Tibial nerve (tissue), 4 donors: Measurements from ENCODE around the gene RUNX1. TPM values are rescaled to one million over a fixed set of nuclear protein-coding genes. Genes with fewer than 3 reads are reported as not detected.
A peak's percentile ranks its signal among the peaks of the same experiment; 100 is the strongest.

Source experiments
- DNase-seq, 2 donors: peaks; one replicate each; pipeline ENCODE4 v3.0.0-alpha.2; 2019; ENCODE audit warnings: low spot score in 2 of 2
- H3K27ac ChIP-seq, 4 donors: fragments of 200-600 bp; sonication (generic) in 3 of 4; one replicate each; pipeline ENCODE4 v1.5.1; 2017 to 2019; ENCODE audit warnings: mild to moderate bottlenecking in 1 of 4
- H3K27me3 ChIP-seq, 2 donors: fragments of 200-600 bp; sonication (generic) in 1 of 2; one replicate each; pipeline versions ENCODE4 v1.5.1 to v1.6.0; 2017 to 2019
- H3K36me3 ChIP-seq, 3 donors: fragments of 200-600 bp; sonication (generic); one replicate each; pipeline ENCODE4 v1.5.1; 2018 to 2019
- H3K4me1 ChIP-seq, 4 donors: fragments of 200-600 bp; sonication (generic) in 3 of 4; one replicate each; pipeline ENCODE4 v1.5.1; 2017 to 2019
- H3K4me3 ChIP-seq, 4 donors: fragments of 200-600 bp; sonication (generic) in 3 of 4; one replicate each; pipeline ENCODE4 v1.5.1; 2017 to 2019; ENCODE audit warnings: mild to moderate bottlenecking in 1 of 4, moderate library complexity in 1 of 4
- H3K9me3 ChIP-seq, 4 donors: fragments of 200-600 bp; sonication (generic) in 3 of 4; one replicate each; pipeline ENCODE4 v1.5.1; 2017 to 2019
- EP300 ChIP-seq, 2 donors: sonication (generic); formaldehyde crosslinking; IDR thresholded peaks; one replicate each; pipeline ENCODE4 v1.6.1; 2017; ENCODE audit warnings: antibody characterized with exemption in 2 of 2, mild to moderate bottlenecking in 1 of 2
- POLR2A ChIP-seq, 2 donors: fragments of 450-650 bp; IDR thresholded peaks; one replicate each; pipeline ENCODE4 v1.6.1; 2017; ENCODE audit warnings: antibody characterized with exemption in 2 of 2, mild to moderate bottlenecking in 2 of 2, moderate library complexity in 2 of 2
- WGBS, 2 donors: methylation state at CpG; one replicate each; pipeline ENCODE4 v1.1.5; 2018; 5-methylcytosine and 5-hydroxymethylcytosine counted together
- total RNA-seq, 4 donors: library from RNA; depleted of rRNA; stranded (reverse); fragments of >200 nt; gene quantifications; one replicate each; pipeline ENCODE4 v1.1.0, GENCODE V29; 2016
- TF ChIP-seq, protein P1 (sequence below), 5 experiments: fragments of 200-600 bp in 3 of 5; fragments of 450-650 bp in 2 of 5; sonication (generic) in 3 of 5; IDR thresholded peaks; one replicate each; pipeline ENCODE4 v1.5.1; 2016 to 2019; ENCODE audit warnings: antibody characterized with exemption in 5 of 5, mild to moderate bottlenecking in 3 of 5, moderate library complexity in 2 of 5

RUNX1 gene
- total RNA-seq, 4 donors from 2014 or later = 23.6 to 36.9 (median 26.3) TPM

GRCh38 chr21:34878940-34879339, 170.2 kb downstream of the RUNX1 start:
- Histone ChIP-seq H3K36me3 (peaks cover 0 to 31% (median 0%) of the 10 kb centered on the region in 3 donors), H3K4me3 (no peak overlapping the region), H3K9me3 (no peaks in the 10 kb centered on the region), H3K27me3 (no peaks in the 10 kb centered on the region), H3K27ac (peak overlapping the region in 2 of 4 donors; percentile 37 to 39), H3K4me1 (peaks cover 0 to 62% (median 4%) of the 10 kb centered on the region in 4 donors)
- DNase-seq = no peak
- TF ChIP-seq, protein P1, sequence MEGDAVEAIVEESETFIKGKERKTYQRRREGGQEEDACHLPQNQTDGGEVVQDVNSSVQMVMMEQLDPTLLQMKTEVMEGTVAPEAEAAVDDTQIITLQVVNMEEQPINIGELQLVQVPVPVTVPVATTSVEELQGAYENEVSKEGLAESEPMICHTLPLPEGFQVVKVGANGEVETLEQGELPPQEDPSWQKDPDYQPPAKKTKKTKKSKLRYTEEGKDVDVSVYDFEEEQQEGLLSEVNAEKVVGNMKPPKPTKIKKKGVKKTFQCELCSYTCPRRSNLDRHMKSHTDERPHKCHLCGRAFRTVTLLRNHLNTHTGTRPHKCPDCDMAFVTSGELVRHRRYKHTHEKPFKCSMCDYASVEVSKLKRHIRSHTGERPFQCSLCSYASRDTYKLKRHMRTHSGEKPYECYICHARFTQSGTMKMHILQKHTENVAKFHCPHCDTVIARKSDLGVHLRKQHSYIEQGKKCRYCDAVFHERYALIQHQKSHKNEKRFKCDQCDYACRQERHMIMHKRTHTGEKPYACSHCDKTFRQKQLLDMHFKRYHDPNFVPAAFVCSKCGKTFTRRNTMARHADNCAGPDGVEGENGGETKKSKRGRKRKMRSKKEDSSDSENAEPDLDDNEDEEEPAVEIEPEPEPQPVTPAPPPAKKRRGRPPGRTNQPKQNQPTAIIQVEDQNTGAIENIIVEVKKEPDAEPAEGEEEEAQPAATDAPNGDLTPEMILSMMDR (IDR thresholded peaks at IDR 0.05) = no peak
- TF ChIP-seq POLR2A (IDR thresholded peaks at IDR 0.05) = no peak
- WGBS, 2 donors = 69 to 70% methylated on average over 2 of the region's 2 CpGs

GRCh38 chr21:34878501-34878900, 170.6 kb downstream of the RUNX1 start:
- Histone ChIP-seq H3K27me3 (no peaks in the 10 kb centered on the region), H3K4me3 (no peak overlapping the region), H3K9me3 (no peaks in the 10 kb centered on the region), H3K4me1 (peaks cover 0 to 63% (median 4%) of the 10 kb centered on the region in 4 donors), H3K36me3 (peaks cover 0 to 35% (median 0%) of the 10 kb centered on the region in 3 donors), H3K27ac (peak overlapping the region in 2 of 4 donors; percentile 37 to 39)
- TF ChIP-seq EP300 (IDR thresholded peaks at IDR 0.05) (no peak), POLR2A (IDR thresholded peaks at IDR 0.05) (no peak)
- TF ChIP-seq, protein P1 (IDR thresholded peaks at IDR 0.05) = no peak
- WGBS, 2 donors = 69 to 84% methylated on average over 3 of the region's 3 CpGs
- no peak for DNase-seq

DNA sequence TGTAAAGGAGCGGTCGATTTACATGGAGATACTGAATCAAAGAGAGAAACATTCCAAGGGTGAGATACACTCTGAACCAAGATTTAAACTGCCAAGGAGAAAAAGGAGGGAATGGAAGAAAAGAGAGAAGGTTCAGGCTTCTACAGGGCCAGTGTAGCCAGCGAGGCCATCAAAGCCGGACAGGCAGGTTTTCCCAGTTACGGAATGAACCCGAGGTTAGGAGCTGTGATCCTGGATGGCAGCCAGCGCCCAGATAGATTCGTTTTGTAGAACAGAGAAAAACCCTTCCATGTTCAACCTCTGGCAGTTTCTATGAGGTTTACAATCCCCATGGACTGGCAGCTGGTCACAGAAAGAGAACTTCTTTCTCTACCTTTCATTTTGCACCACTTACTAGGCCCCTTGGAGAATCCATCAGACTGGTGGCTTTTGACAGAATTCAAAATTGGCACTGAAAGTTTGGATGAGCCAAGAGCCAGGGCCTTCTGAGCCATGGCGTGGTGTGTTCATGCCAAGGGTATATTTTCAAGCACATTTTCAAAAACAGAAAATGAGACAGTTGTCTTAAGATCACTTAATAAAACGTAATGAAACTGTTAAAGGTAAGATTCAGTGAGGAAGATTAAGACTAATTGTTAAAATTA, 171.5 kb downstream of the RUNX1 start:
- WGBS, 2 donors = 76 to 80% methylated on average over 10 of the region's 10 CpGs
- TF ChIP-seq POLR2A (IDR thresholded peaks at IDR 0.05) = no peak
- TF ChIP-seq, protein P1 (IDR thresholded peaks at IDR 0.05) = no peak
- TF ChIP-seq EP300 (IDR thresholded peaks at IDR 0.05) = no peak
- H3K4me3 ChIP-seq = no peak overlapping the region

GRCh38 chr21:34875830-34876229, 173.3 kb downstream of the RUNX1 start:
- Histone ChIP-seq H3K27me3 (no peaks in the 10 kb centered on the region), H3K36me3 (peaks cover 0 to 58% (median 0%) of the 10 kb centered on the region in 3 donors), H3K4me1 (peaks cover 0 to 52% (median under 1%) of the 10 kb centered on the region in 4 donors), H3K9me3 (no peaks in the 10 kb centered on the region), H3K27ac (peak overlapping the region in 2 of 4 donors; percentile 23 to 43), H3K4me3 (no peak overlapping the region)
- TF ChIP-seq, protein P1 (IDR thresholded peaks at IDR 0.05) = no peak
- TF ChIP-seq POLR2A (IDR thresholded peaks at IDR 0.05) (no peak), EP300 (IDR thresholded peaks at IDR 0.05) (no peak)
- WGBS, 2 donors = 80 to 89% methylated on average over 5 to 6 of the region's 6 CpGs
- no peak for DNase-seq

More for the DNA sequence above, 171.5 kb downstream of the RUNX1 start:
- H3K27me3 ChIP-seq = no peaks in the 10 kb centered on the region
- H3K4me1 ChIP-seq = peaks cover 0 to 60% (median 4%) of the 10 kb centered on the region in 4 donors
- H3K36me3 ChIP-seq = peaks cover 0 to 44% (median 0%) of the 10 kb centered on the region in 3 donors
- no peaks in the 10 kb centered on the region for H3K9me3 ChIP-seq
- no peak for DNase-seq
- peak overlapping the region in 2 of 4 donors; percentile 28 to 61 for H3K27ac ChIP-seq
